CD4-positive, CD25-positive, alpha-beta regulatory T cell (primary cell): ENCODE measurements around the gene ADGRG1. TPM values are rescaled to one million over a fixed set of nuclear protein-coding genes. Genes with fewer than 3 reads are reported as not detected.

ENCODE experiments used
- ATAC-seq, 2 donors: fragments of 150-1000 bp; cut with Tn5 transposase; one replicate each; pipeline ENCODE4 v1.10.0; 2021; ENCODE audit warnings: low read depth in 2 of 2, moderate number of reproducible peaks in 2 of 2, moderate library complexity in 1 of 2
- DNase-seq, 3 donors: peaks; one replicate each; pipeline versions ENCODE4 v3.0.0 to v3.0.0-alpha.2; 2012 to 2022; ENCODE audit warnings: mixed read lengths in 1 of 3
- H3K27ac ChIP-seq: one replicate; pipeline ENCODE4 v1.7.0; 2013; ENCODE audit warnings: mild to moderate bottlenecking, low read length; ENCODE audit not compliant: insufficient read depth, poor library complexity, severe bottlenecking
- H3K27me3 ChIP-seq: one replicate; pipeline ENCODE4 v1.7.0; 2013; ENCODE audit warnings: low read length; ENCODE audit not compliant: control insufficient read depth, insufficient read depth
- H3K36me3 ChIP-seq: one replicate; pipeline ENCODE4 v1.7.0; 2013; ENCODE audit warnings: mild to moderate bottlenecking, low read length, moderate library complexity; ENCODE audit not compliant: control insufficient read depth, insufficient read depth
- H3K4me1 ChIP-seq: 2 replicates; pipeline ENCODE4 v1.7.0; 2013; ENCODE audit warnings: mild to moderate bottlenecking, low read length; ENCODE audit not compliant: insufficient read depth, control insufficient read depth, poor library complexity, severe bottlenecking
- H3K4me3 ChIP-seq: one replicate; pipeline ENCODE4 v1.7.0; 2013; ENCODE audit warnings: low read depth, mild to moderate bottlenecking, low read length, moderate library complexity
- H3K9me3 ChIP-seq, 2 experiments: 1 replicate in 1 of 2; 2 replicates in 1 of 2; pipeline ENCODE4 v1.7.0; 2013; ENCODE audit warnings: low read length in 2 of 2, mild to moderate bottlenecking in 1 of 2, moderate library complexity in 1 of 2; ENCODE audit not compliant: control insufficient read depth in 2 of 2
- H3K27ac Mint-ChIP-seq, 3 donors: one replicate each; pipeline ENCODE4 v1.8.0; 2020 to 2022; ENCODE audit warnings: mild to moderate bottlenecking in 3 of 3, mixed read lengths in 3 of 3, moderate library complexity in 2 of 3
- H3K27me3 Mint-ChIP-seq: one replicate; pipeline ENCODE4 v1.8.0; 2022; ENCODE audit warnings: mild to moderate bottlenecking, mixed read lengths
- H3K36me3 Mint-ChIP-seq: one replicate; pipeline ENCODE4 v1.8.0; 2020; ENCODE audit warnings: mixed read lengths
- H3K4me1 Mint-ChIP-seq, 4 donors: one replicate each; pipeline ENCODE4 v1.8.0; 2020 to 2022; ENCODE audit warnings: mixed read lengths in 4 of 4, mild to moderate bottlenecking in 1 of 4
- H3K4me3 Mint-ChIP-seq, 4 donors: one replicate each; pipeline ENCODE4 v1.8.0; 2020 to 2022; ENCODE audit warnings: mild to moderate bottlenecking in 4 of 4, mixed read lengths in 4 of 4, moderate library complexity in 3 of 4
- H3K9me3 Mint-ChIP-seq, 7 donors: one replicate each; pipeline ENCODE4 v1.8.0; 2020 to 2022; ENCODE audit warnings: mixed read lengths in 7 of 7, mild to moderate bottlenecking in 3 of 7, moderate library complexity in 2 of 7
- polyA plus RNA-seq, 4 donors: library from polyadenylated mRNA; unstranded; fragments of 300-500 nt; fragmentation: Illumina TruSeq; gene quantifications; one replicate each; pipeline ENCODE4 v1.2.3, GENCODE V29; 2021
- total RNA-seq: library from RNA; stranded (reverse); gene quantifications from one replicate; pipeline ENCODE4 v1.2.3, GENCODE V29; 2022

Gene ADGRG1
- total and polyA plus RNA-seq, 5 donors from 2014 or later: 0.16 to 1.2 (median 0.41) TPM; not detected in 1

GRCh38 chr16:57623251-57624043 lies 5.0 kb upstream of the ADGRG1 start:
- no peak for DNase-seq
- Mint-ChIP-seq H3K4me1 (peaks cover 0 to 2% (median 0%) of the 10 kb centered on the region in 4 donors), H3K4me3 (no peak overlapping the region), H3K27me3 (peaks cover 15% of the 10 kb centered on the region), H3K36me3 (no peaks in the 10 kb centered on the region), H3K27ac (no peak overlapping the region), H3K9me3 (no peaks in the 10 kb centered on the region)
- no peak for ATAC-seq
- Histone ChIP-seq H3K9me3 (no peaks in the 10 kb centered on the region), H3K4me1 (no peaks in the 10 kb centered on the region), H3K36me3 (no peaks in the 10 kb centered on the region), H3K27ac (no peak overlapping the region), H3K27me3 (no peaks in the 10 kb centered on the region), H3K4me3 (no peak overlapping the region)

- H3K27me3 ChIP-seq: no peaks in the 10 kb centered on the region
- Mint-ChIP-seq H3K4me3 (no peak overlapping the region), H3K4me1 (peaks cover 0 to 6% (median 3%) of the 10 kb centered on the region in 4 donors), H3K27ac (peak overlapping the region in 1 of 3 donors; percentile 41), H3K27me3 (peaks cover 21% of the 10 kb centered on the region), H3K36me3 (no peaks in the 10 kb centered on the region), H3K9me3 (no peaks in the 10 kb centered on the region)
- no peak overlapping the region for H3K27ac ChIP-seq
- no peak overlapping the region for H3K4me3 ChIP-seq
- ATAC-seq: no peak
- no peaks in the 10 kb centered on the region for H3K36me3 ChIP-seq
- no peaks in the 10 kb centered on the region for H3K4me1 ChIP-seq
- no peak for DNase-seq
- no peaks in the 10 kb centered on the region for H3K9me3 ChIP-seq
These were observed 4.3 kb upstream of the ADGRG1 start for GRCh38 chr16:57624044-57624688.

- Histone ChIP-seq H3K27me3 (no peaks in the 10 kb centered on the region), H3K36me3 (no peaks in the 10 kb centered on the region), H3K27ac (no peak overlapping the region), H3K9me3 (no peaks in the 10 kb centered on the region), H3K4me1 (no peaks in the 10 kb centered on the region), H3K4me3 (no peak overlapping the region)
- ATAC-seq: no peak
- no peak for DNase-seq
- peaks cover 29% of the 10 kb centered on the region for H3K27me3 Mint-ChIP-seq
- no peaks in the 10 kb centered on the region for H3K9me3 Mint-ChIP-seq
- H3K36me3 Mint-ChIP-seq: no peaks in the 10 kb centered on the region
- peaks cover 0 to 6% (median 3%) of the 10 kb centered on the region in 4 donors for H3K4me1 Mint-ChIP-seq
- H3K4me3 Mint-ChIP-seq: no peak overlapping the region
- peak overlapping the region in 2 of 3 donors; percentile 41 to 59 for H3K27ac Mint-ChIP-seq
These were observed 3.5 kb upstream of the ADGRG1 start for GRCh38 chr16:57624806-57625500.

GRCh38 chr16:57626420-57627170 lies 1.8 kb upstream of the ADGRG1 start:
- no peak for DNase-seq
- Mint-ChIP-seq H3K36me3 (no peaks in the 10 kb centered on the region), H3K4me1 (peaks cover 0 to 6% (median 3%) of the 10 kb centered on the region in 4 donors), H3K4me3 (no peak overlapping the region), H3K9me3 (no peaks in the 10 kb centered on the region), H3K27me3 (peaks cover 29% of the 10 kb centered on the region), H3K27ac (no peak overlapping the region)
- Histone ChIP-seq H3K4me3 (no peak overlapping the region), H3K4me1 (no peaks in the 10 kb centered on the region), H3K36me3 (no peaks in the 10 kb centered on the region), H3K9me3 (no peaks in the 10 kb centered on the region), H3K27ac (no peak overlapping the region), H3K27me3 (no peaks in the 10 kb centered on the region)
- ATAC-seq: no peak

GRCh38 chr16:57627184-57627871 lies 1.1 kb upstream of the ADGRG1 start:
- ATAC-seq: no peak
- peaks cover 0 to 6% (median 3%) of the 10 kb centered on the region in 4 donors for H3K4me1 Mint-ChIP-seq
- no peak overlapping the region for H3K4me3 ChIP-seq
- H3K9me3 ChIP-seq: no peaks in the 10 kb centered on the region
- H3K27ac Mint-ChIP-seq: peak overlapping the region in 2 of 3 donors; percentile 51 to 82
- H3K36me3 Mint-ChIP-seq: no peaks in the 10 kb centered on the region
- H3K27me3 ChIP-seq: no peaks in the 10 kb centered on the region
- no peaks in the 10 kb centered on the region for H3K4me1 ChIP-seq
- no peaks in the 10 kb centered on the region for H3K9me3 Mint-ChIP-seq
- no peak for DNase-seq
- no peak overlapping the region for H3K27ac ChIP-seq
- H3K36me3 ChIP-seq: no peaks in the 10 kb centered on the region
- H3K27me3 Mint-ChIP-seq: peaks cover 26% of the 10 kb centered on the region
- H3K4me3 Mint-ChIP-seq: no peak overlapping the region

- Histone ChIP-seq H3K4me1 (no peaks in the 10 kb centered on the region), H3K4me3 (no peak overlapping the region), H3K9me3 (no peaks in the 10 kb centered on the region), H3K36me3 (no peaks in the 10 kb centered on the region), H3K27ac (no peak overlapping the region), H3K27me3 (no peaks in the 10 kb centered on the region)
- H3K27me3 Mint-ChIP-seq: peaks cover 22% of the 10 kb centered on the region
- H3K9me3 Mint-ChIP-seq: no peaks in the 10 kb centered on the region
- H3K4me3 Mint-ChIP-seq: peak overlapping the region in 2 of 4 donors; percentile 8 to 61
- no peak for ATAC-seq
- H3K36me3 Mint-ChIP-seq: no peaks in the 10 kb centered on the region
- DNase-seq: no peak
- peaks cover 0 to 6% (median 3%) of the 10 kb centered on the region in 4 donors for H3K4me1 Mint-ChIP-seq
- peak overlapping the region in 1 of 3 donors; percentile 24 for H3K27ac Mint-ChIP-seq
These were observed 408 bp downstream of the ADGRG1 start for GRCh38 chr16:57628783-57629293.
